Ishikawa (cell line): ENCODE measurements around the gene ALKBH8.

ENCODE experiments used
- CREB1 ChIP-seq: IDR thresholded peaks from 2 replicates; pipeline ENCODE4 v1.6.1; 2012; ENCODE audit warnings: low read depth
- EP300 ChIP-seq: IDR thresholded peaks from 2 replicates; pipeline ENCODE4 v1.6.1; 2012; ENCODE audit warnings: borderline replicate concordance
- RAD21 ChIP-seq: IDR thresholded peaks from 2 replicates; pipeline ENCODE4 v1.6.1; 2012; ENCODE audit warnings: low read depth
- ZBTB7A ChIP-seq: IDR thresholded peaks from 2 replicates; pipeline ENCODE4 v1.6.1; 2012; ENCODE audit warnings: low read depth

GRCh38 chr11:107565219-107565937 lies at the start of gene ALKBH8:
- TF ChIP-seq EP300 (no peak), RAD21 (no peak), ZBTB7A (no peak), CREB1 (no peak)
